ENCODE results near the gene RHOJ. TPM values are rescaled to one million over a fixed set of nuclear protein-coding genes. Genes with fewer than 3 reads are reported as not detected.

RHOJ gene
- total and polyA plus RNA-seq, 2 donors (not counting 1 experiment from before 2014, with no cell fraction given) = not detected

DNA sequence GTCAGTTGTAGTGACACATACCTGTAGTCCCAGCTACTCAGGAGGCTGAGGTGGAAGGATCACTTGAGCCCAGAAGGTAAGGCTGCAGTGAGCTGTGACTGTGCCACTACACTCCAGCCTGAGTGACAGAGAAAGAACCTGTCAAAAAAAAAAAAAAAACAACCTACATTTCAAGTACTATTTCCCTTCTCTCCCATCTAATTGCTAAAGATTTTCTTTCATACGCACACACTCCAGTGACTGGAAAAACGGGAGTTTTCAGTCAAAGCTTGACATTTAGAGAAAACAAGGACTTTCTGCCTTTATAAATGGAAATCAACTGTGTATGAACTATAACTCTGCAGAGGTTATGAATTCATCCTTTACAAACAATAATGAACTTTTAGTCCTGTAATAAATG lies 88.6 kb downstream of the RHOJ start:
- Histone ChIP-seq H3K4me3 (ENCODE audit: control extremely low read depth in 1 of 5, extremely low read depth in 1 of 5, insufficient read depth in 1 of 5, low read depth in 2 of 5, low read length in 4 of 5) (no peak overlapping the region), H3K27ac (ENCODE audit: low read length in 2 of 2) (no peak overlapping the region), H3K36me3 (replicated peaks in 1 of 2; ENCODE audit: control extremely low read depth in 1 of 2, control insufficient read depth in 1 of 2, extremely low read depth in 1 of 2, insufficient read depth in 2 of 2, low read length in 1 of 2) (no peaks in the 10 kb centered on the region), H2AFZ (ENCODE audit: insufficient read depth, low read depth, low read length, poor library complexity, severe bottlenecking) (no peak overlapping the region), H3K27me3 (replicated peaks in 1 of 4; ENCODE audit: control extremely low read depth in 1 of 4, control insufficient read depth in 3 of 4, insufficient read depth in 4 of 4, low read length in 3 of 4) (peaks cover 0 to 3% (median 0%) of the 10 kb centered on the region in 4 experiments), H4K20me1 (ENCODE audit: control insufficient read depth, insufficient read depth, low read length, poor library complexity, severe bottlenecking) (no peaks in the 10 kb centered on the region), H3K79me2 (ENCODE audit: control insufficient read depth, insufficient read depth, low read length) (no peaks in the 10 kb centered on the region), H3K9ac (ENCODE audit: low read length) (no peak overlapping the region), H3K9me3 (ENCODE audit: control extremely low read depth in 1 of 3, control insufficient read depth in 2 of 3, insufficient read depth in 1 of 3, low read length in 2 of 3) (no peaks in the 10 kb centered on the region), H3K4me2 (replicated peaks; ENCODE audit: low read depth, low read length, poor library complexity, severe bottlenecking) (no peak overlapping the region), H3K4me1 (ENCODE audit: control insufficient read depth in 2 of 2, insufficient read depth in 2 of 2, low read length in 2 of 2) (no peaks in the 10 kb centered on the region)
- Mint-ChIP-seq H3K4me1 (peaks cover 3% of the 10 kb centered on the region), H3K4me3 (no peak overlapping the region), H3K27me3 (peaks cover 21% of the 10 kb centered on the region), H3K27ac (no peak overlapping the region), H3K9me3 (ENCODE audit: insufficient read depth) (no peaks in the 10 kb centered on the region)
- WGBS (ENCODE audit: insufficient coverage) = no CpG with 5 or more reads among the region's 2 CpGs
- DNase-seq (no peak), ATAC-seq (ENCODE audit: low read depth) (no peak)
- ChIA-PET CTCF (no interaction called here), POLR2A (no interaction called here)
- intact Hi-C loops (cut with micrococcal nuclease) = no loop called here
- no peak for TF ChIP-seq EZH2 (IDR thresholded peaks at IDR 0.05; ENCODE audit: borderline replicate concordance, insufficient read depth, low read depth, low read length, poor library complexity, severe bottlenecking)
- TF ChIP-seq, protein P1, sequence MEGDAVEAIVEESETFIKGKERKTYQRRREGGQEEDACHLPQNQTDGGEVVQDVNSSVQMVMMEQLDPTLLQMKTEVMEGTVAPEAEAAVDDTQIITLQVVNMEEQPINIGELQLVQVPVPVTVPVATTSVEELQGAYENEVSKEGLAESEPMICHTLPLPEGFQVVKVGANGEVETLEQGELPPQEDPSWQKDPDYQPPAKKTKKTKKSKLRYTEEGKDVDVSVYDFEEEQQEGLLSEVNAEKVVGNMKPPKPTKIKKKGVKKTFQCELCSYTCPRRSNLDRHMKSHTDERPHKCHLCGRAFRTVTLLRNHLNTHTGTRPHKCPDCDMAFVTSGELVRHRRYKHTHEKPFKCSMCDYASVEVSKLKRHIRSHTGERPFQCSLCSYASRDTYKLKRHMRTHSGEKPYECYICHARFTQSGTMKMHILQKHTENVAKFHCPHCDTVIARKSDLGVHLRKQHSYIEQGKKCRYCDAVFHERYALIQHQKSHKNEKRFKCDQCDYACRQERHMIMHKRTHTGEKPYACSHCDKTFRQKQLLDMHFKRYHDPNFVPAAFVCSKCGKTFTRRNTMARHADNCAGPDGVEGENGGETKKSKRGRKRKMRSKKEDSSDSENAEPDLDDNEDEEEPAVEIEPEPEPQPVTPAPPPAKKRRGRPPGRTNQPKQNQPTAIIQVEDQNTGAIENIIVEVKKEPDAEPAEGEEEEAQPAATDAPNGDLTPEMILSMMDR (IDR thresholded peaks at IDR 0.05) = no peak

DNA sequence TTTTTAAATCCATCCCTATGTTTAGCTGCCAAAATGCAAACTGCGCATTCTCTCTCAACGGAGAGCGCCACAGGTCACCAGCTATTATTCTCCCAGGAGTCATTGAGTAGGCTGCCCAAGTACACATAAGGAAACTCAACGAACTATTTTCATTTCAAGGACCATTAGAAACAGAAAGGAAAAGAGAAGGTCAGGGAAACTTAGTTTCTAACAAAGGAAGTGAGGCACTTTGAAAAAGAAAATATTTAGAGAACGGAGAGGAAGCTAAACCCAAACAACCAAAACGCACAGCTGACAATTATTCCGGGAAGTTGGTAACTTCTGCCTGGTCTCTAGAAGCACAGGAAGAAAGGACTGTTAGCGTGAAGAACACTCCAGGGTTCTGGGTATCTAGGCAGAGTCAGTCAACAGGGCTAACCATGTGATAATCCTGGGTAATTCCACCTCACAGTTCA lies 91.0 kb downstream of the RHOJ start:
- Histone ChIP-seq H3K27me3 (replicated peaks in 1 of 4; ENCODE audit: control extremely low read depth in 1 of 4, control insufficient read depth in 3 of 4, insufficient read depth in 4 of 4, low read length in 3 of 4) (no peaks in the 10 kb centered on the region), H3K4me2 (replicated peaks; ENCODE audit: low read depth, low read length, poor library complexity, severe bottlenecking) (no peak overlapping the region), H3K36me3 (replicated peaks in 1 of 2; ENCODE audit: control extremely low read depth in 1 of 2, control insufficient read depth in 1 of 2, extremely low read depth in 1 of 2, insufficient read depth in 2 of 2, low read length in 1 of 2) (no peaks in the 10 kb centered on the region), H3K4me1 (ENCODE audit: control insufficient read depth in 2 of 2, insufficient read depth in 2 of 2, low read length in 2 of 2) (no peaks in the 10 kb centered on the region), H3K79me2 (ENCODE audit: control insufficient read depth, insufficient read depth, low read length) (no peaks in the 10 kb centered on the region), H3K27ac (ENCODE audit: low read length in 2 of 2) (no peak overlapping the region), H3K9ac (ENCODE audit: low read length) (peak overlapping the region; percentile 5), H2AFZ (ENCODE audit: insufficient read depth, low read depth, low read length, poor library complexity, severe bottlenecking) (peak overlapping the region; percentile 14), H4K20me1 (ENCODE audit: control insufficient read depth, insufficient read depth, low read length, poor library complexity, severe bottlenecking) (no peaks in the 10 kb centered on the region), H3K9me3 (ENCODE audit: control extremely low read depth in 1 of 3, control insufficient read depth in 2 of 3, insufficient read depth in 1 of 3, low read length in 2 of 3) (no peaks in the 10 kb centered on the region), H3K4me3 (ENCODE audit: control extremely low read depth in 1 of 5, extremely low read depth in 1 of 5, insufficient read depth in 1 of 5, low read depth in 2 of 5, low read length in 4 of 5) (peak overlapping the region in 2 of 5 experiments; percentile 10 to 35)
- intact Hi-C loops (cut with micrococcal nuclease) = no loop called here
- H3K27ac Mint-ChIP-seq = no peak overlapping the region
- CTCF ChIA-PET = no interaction called here
- H3K27me3 Mint-ChIP-seq = peaks cover 24% of the 10 kb centered on the region
- peak overlapping the region; percentile 11 for H3K4me3 Mint-ChIP-seq
- POLR2A ChIA-PET = no interaction called here
- ATAC-seq (ENCODE audit: low read depth) (no peak), DNase-seq (no peak)
- WGBS (ENCODE audit: insufficient coverage) = 45% methylated on average over 4 of the region's 8 CpGs
- no peak for TF ChIP-seq EZH2 (IDR thresholded peaks at IDR 0.05; ENCODE audit: borderline replicate concordance, insufficient read depth, low read depth, low read length, poor library complexity, severe bottlenecking)
- TF ChIP-seq, protein P1 (IDR thresholded peaks at IDR 0.05) = no peak
- H3K9me3 Mint-ChIP-seq (ENCODE audit: insufficient read depth) = no peaks in the 10 kb centered on the region
- H3K4me1 Mint-ChIP-seq = peaks cover 3% of the 10 kb centered on the region
